GM12865 (cell line): Measurements from ENCODE around the gene HEY2.

Experiments
- DNase-seq: peaks from one replicate; pipeline ENCODE4 v3.0.0; 2010; ENCODE audit warnings: low read depth
- H3K4me3 ChIP-seq: 2 replicates; pipeline ENCODE4 v1.5.1; 2011; ENCODE audit warnings: mild to moderate bottlenecking, low read depth, low read length, control low read depth
- CTCF ChIP-seq: IDR thresholded peaks from 2 replicates; pipeline ENCODE4 v1.5.1; 2011; ENCODE audit warnings: low read length, control low read depth, low read depth, inconsistent platforms; ENCODE audit not compliant: insufficient read depth; ENCODE audit errors: missing control alignments

The HEY2 gene

GRCh38 chr6:125806813-125807212 lies 57.4 kb downstream of the HEY2 start:
- no peak overlapping the region for H3K4me3 ChIP-seq
- no peak for DNase-seq
- TF ChIP-seq CTCF = no peak

DNA sequence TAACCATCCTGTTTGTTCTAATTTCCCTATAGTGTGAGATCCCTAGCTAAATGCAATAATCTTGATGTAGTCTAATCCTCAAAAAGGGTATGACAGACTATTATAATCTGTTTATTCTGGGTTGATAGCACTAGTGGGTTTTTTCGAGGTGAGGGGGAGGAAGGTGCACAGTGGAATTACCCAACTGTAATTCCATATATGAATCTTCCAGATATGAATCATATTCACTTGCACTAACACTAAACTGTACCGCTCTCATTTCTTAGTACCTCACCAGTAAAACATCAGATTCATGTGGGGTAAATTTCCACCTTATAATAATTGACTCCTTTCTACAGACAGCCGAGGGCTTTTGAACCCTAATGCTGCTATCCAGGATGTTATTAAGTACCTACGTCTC lies 57.9 kb downstream of the HEY2 start:
- DNase-seq = peak; percentile 51
- no peak overlapping the region for H3K4me3 ChIP-seq
- no peak for TF ChIP-seq CTCF

- no peak for TF ChIP-seq CTCF
- H3K4me3 ChIP-seq = no peak overlapping the region
- no peak for DNase-seq
Measured at GRCh38 chr6:125808060-125808459, 58.6 kb downstream of the HEY2 start.

- no peak for DNase-seq
- H3K4me3 ChIP-seq = no peak overlapping the region
- no peak for TF ChIP-seq CTCF
Measured at GRCh38 chr6:125808591-125808990, 59.2 kb downstream of the HEY2 start.

DNA sequence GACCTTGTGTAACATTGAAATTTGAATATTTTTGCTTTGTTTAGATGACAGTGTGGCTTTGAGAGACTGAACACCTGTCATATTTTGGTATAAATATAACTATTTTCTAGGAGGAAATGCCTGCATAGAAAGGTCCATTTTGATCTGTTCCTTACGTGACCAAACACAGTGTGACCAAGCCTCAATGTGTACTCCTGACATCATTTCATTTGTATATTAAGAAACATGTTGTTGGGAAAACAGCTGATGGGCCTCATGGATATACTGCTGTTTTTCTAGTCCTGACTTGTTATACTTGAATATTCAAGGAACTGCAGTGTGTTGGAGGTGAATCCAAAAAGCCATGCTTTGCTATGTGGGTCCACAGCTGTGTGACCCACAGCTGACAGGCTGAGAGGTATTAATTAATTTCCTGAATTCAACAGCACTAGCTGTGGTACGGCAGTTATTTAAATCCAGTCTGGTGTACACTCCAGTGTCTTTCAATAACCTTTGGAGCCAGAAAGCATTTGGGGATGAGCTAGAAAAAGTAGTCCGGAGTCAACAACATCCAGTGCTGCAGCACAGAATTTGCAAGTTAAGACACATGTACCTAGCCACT lies 60.2 kb downstream of the HEY2 start:
- no peak for TF ChIP-seq CTCF
- no peak for DNase-seq
- H3K4me3 ChIP-seq = no peak overlapping the region

DNA sequence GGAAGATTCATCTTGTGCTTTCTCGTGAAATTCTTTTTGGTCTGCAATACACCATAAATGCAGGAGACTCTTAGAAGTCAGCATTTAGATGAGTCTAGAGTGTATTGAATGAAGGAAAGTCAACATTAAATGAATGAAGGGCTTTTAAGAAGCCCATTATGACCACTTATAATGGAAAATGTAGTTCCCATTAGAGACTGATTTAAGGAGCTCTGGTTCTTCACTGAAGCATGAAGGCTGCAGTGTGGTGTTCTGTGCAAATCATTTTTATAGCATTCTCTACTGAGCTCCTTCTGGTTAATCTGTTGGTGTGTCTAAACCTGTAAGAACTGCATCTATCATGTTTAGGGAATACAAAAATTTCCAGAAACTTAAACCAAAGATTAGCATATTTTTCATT lies 61.0 kb downstream of the HEY2 start:
- DNase-seq = no peak
- H3K4me3 ChIP-seq = no peak overlapping the region
- TF ChIP-seq CTCF = no peak
